ENCODE measurements around the gene ATRIP.
"Not testable (repeated sequence)": the region's sequence is repeated elsewhere in the genome, so short reads cannot be mapped to it uniquely, and the experiment has no call there.

ATRIP gene

GRCh38 chr3:48467110-48467454 is 20.5 kb downstream of the ATRIP start:
- peaks cover 32% of the 10 kb centered on the region for H3K4me1 ChIP-seq (ENCODE audit: insufficient read depth, low read length)
- H3K36me3 ChIP-seq (ENCODE audit: insufficient read depth, low read length): peaks cover 38% of the 10 kb centered on the region
- peak overlapping the region; percentile 42 for H3K4me3 ChIP-seq (ENCODE audit: low read length)
- no peaks in the 10 kb centered on the region for H3K9me3 ChIP-seq (ENCODE audit: low read length)
- H2AFZ ChIP-seq (ENCODE audit: low read depth, low read length): no peak overlapping the region
- no peaks in the 10 kb centered on the region for H3K27me3 ChIP-seq (ENCODE audit: insufficient read depth, low read length)

- Histone ChIP-seq H3K9me3 (ENCODE audit: low read length) (no peaks in the 10 kb centered on the region), H2AFZ (ENCODE audit: low read depth, low read length) (no peak overlapping the region), H3K4me1 (ENCODE audit: insufficient read depth, low read length) (peaks cover 32% of the 10 kb centered on the region), H3K36me3 (ENCODE audit: insufficient read depth, low read length) (peaks cover 38% of the 10 kb centered on the region), H3K4me3 (ENCODE audit: low read length) (no peak overlapping the region), H3K27me3 (ENCODE audit: insufficient read depth, low read length) (no peaks in the 10 kb centered on the region)
These were observed 21.1 kb downstream of the ATRIP start for GRCh38 chr3:48467473-48468267.

GRCh38 chr3:48468329-48468731 is 21.8 kb downstream of the ATRIP start:
- Histone ChIP-seq H3K9me3 (ENCODE audit: low read length) (no peaks in the 10 kb centered on the region), H2AFZ (ENCODE audit: low read depth, low read length) (no peak overlapping the region), H3K4me3 (ENCODE audit: low read length) (no peak overlapping the region), H3K36me3 (ENCODE audit: insufficient read depth, low read length) (peaks cover 38% of the 10 kb centered on the region), H3K4me1 (ENCODE audit: insufficient read depth, low read length) (peaks cover 34% of the 10 kb centered on the region), H3K27me3 (ENCODE audit: insufficient read depth, low read length) (no peaks in the 10 kb centered on the region)

- H3K4me3 ChIP-seq (ENCODE audit: low read length): no peak overlapping the region
- H3K9me3 ChIP-seq (ENCODE audit: low read length): no peaks in the 10 kb centered on the region
- peaks cover 34% of the 10 kb centered on the region for H3K36me3 ChIP-seq (ENCODE audit: insufficient read depth, low read length)
- peaks cover 39% of the 10 kb centered on the region for H3K4me1 ChIP-seq (ENCODE audit: insufficient read depth, low read length)
- no peaks in the 10 kb centered on the region for H3K27me3 ChIP-seq (ENCODE audit: insufficient read depth, low read length)
- no peak overlapping the region for H2AFZ ChIP-seq (ENCODE audit: low read depth, low read length)
These were observed 22.7 kb downstream of the ATRIP start for GRCh38 chr3:48469046-48469915.

GRCh38 chr3:48470286-48470685 is 23.7 kb downstream of the ATRIP start:
- Histone ChIP-seq H3K9me3 (ENCODE audit: low read length) (no peaks in the 10 kb centered on the region), H2AFZ (ENCODE audit: low read depth, low read length) (no peak overlapping the region), H3K27me3 (ENCODE audit: insufficient read depth, low read length) (no peaks in the 10 kb centered on the region), H3K4me1 (ENCODE audit: insufficient read depth, low read length) (peaks cover 39% of the 10 kb centered on the region), H3K4me3 (ENCODE audit: low read length) (no peak overlapping the region), H3K36me3 (ENCODE audit: insufficient read depth, low read length) (peaks cover 34% of the 10 kb centered on the region)

GRCh38 chr3:48472673-48472922 is 26.1 kb downstream of the ATRIP start:
- peaks cover 21% of the 10 kb centered on the region for H3K4me1 ChIP-seq (ENCODE audit: insufficient read depth, low read length)
- peak overlapping the region; percentile 53 for H3K4me3 ChIP-seq (ENCODE audit: low read length)
- H3K36me3 ChIP-seq (ENCODE audit: insufficient read depth, low read length): peaks cover 23% of the 10 kb centered on the region
- H3K27me3 ChIP-seq (ENCODE audit: insufficient read depth, low read length): no peaks in the 10 kb centered on the region
- H3K9me3 ChIP-seq (ENCODE audit: low read length): no peaks in the 10 kb centered on the region
- H2AFZ ChIP-seq (ENCODE audit: low read depth, low read length): no peak overlapping the region

- no peaks in the 10 kb centered on the region for H3K27me3 ChIP-seq (ENCODE audit: insufficient read depth, low read length)
- H3K36me3 ChIP-seq (ENCODE audit: insufficient read depth, low read length): peaks cover 18% of the 10 kb centered on the region
- no peaks in the 10 kb centered on the region for H3K9me3 ChIP-seq (ENCODE audit: low read length)
- peak overlapping the region; percentile 53 for H3K4me3 ChIP-seq (ENCODE audit: low read length)
- peaks cover 19% of the 10 kb centered on the region for H3K4me1 ChIP-seq (ENCODE audit: insufficient read depth, low read length)
- no peak overlapping the region for H2AFZ ChIP-seq (ENCODE audit: low read depth, low read length)
These were observed 26.5 kb downstream of the ATRIP start for GRCh38 chr3:48472923-48473616.

GRCh38 chr3:48473617-48473952 is 27.0 kb downstream of the ATRIP start:
- Histone ChIP-seq H3K27me3 (ENCODE audit: insufficient read depth, low read length) (no peaks in the 10 kb centered on the region), H3K9me3 (ENCODE audit: low read length) (no peaks in the 10 kb centered on the region), H2AFZ (ENCODE audit: low read depth, low read length) (no peak overlapping the region), H3K36me3 (ENCODE audit: insufficient read depth, low read length) (peaks cover 13% of the 10 kb centered on the region), H3K4me1 (ENCODE audit: insufficient read depth, low read length) (peaks cover 19% of the 10 kb centered on the region), H3K4me3 (ENCODE audit: low read length) (peak overlapping the region; percentile 53)

GRCh38 chr3:48474031-48474430 is 27.5 kb downstream of the ATRIP start:
- not testable (repeated sequence) for H2AFZ ChIP-seq (ENCODE audit: low read depth, low read length); H3K4me3 ChIP-seq (ENCODE audit: low read length); H3K27me3 ChIP-seq (ENCODE audit: insufficient read depth, low read length); H3K9me3 ChIP-seq (ENCODE audit: low read length)
- Histone ChIP-seq H3K36me3 (ENCODE audit: insufficient read depth, low read length) (peaks cover 10% of the 10 kb centered on the region), H3K4me1 (ENCODE audit: insufficient read depth, low read length) (peaks cover 19% of the 10 kb centered on the region)

GRCh38 chr3:48474619-48475018 is 28.1 kb downstream of the ATRIP start:
- H3K36me3 ChIP-seq (ENCODE audit: insufficient read depth, low read length): peaks cover 5% of the 10 kb centered on the region
- peaks cover 19% of the 10 kb centered on the region for H3K4me1 ChIP-seq (ENCODE audit: insufficient read depth, low read length)
- H3K27me3 ChIP-seq (ENCODE audit: insufficient read depth, low read length): no peaks in the 10 kb centered on the region
- no peaks in the 10 kb centered on the region for H3K9me3 ChIP-seq (ENCODE audit: low read length)
- H3K4me3 ChIP-seq (ENCODE audit: low read length): no peak overlapping the region
- no peak overlapping the region for H2AFZ ChIP-seq (ENCODE audit: low read depth, low read length)

- Histone ChIP-seq H3K4me1 (ENCODE audit: insufficient read depth, low read length) (peaks cover 16% of the 10 kb centered on the region), H2AFZ (ENCODE audit: low read depth, low read length) (no peak overlapping the region), H3K4me3 (ENCODE audit: low read length) (no peak overlapping the region), H3K27me3 (ENCODE audit: insufficient read depth, low read length) (no peaks in the 10 kb centered on the region), H3K36me3 (ENCODE audit: insufficient read depth, low read length) (no peaks in the 10 kb centered on the region), H3K9me3 (ENCODE audit: low read length) (no peaks in the 10 kb centered on the region)
These were observed 28.7 kb downstream of the ATRIP start for GRCh38 chr3:48475188-48475587.

GRCh38 chr3:48476426-48477053 is 30.0 kb downstream of the ATRIP start:
- H2AFZ ChIP-seq (ENCODE audit: low read depth, low read length): no peak overlapping the region
- H3K9me3 ChIP-seq (ENCODE audit: low read length): no peaks in the 10 kb centered on the region
- no peak overlapping the region for H3K4me3 ChIP-seq (ENCODE audit: low read length)
- H3K36me3 ChIP-seq (ENCODE audit: insufficient read depth, low read length): no peaks in the 10 kb centered on the region
- H3K4me1 ChIP-seq (ENCODE audit: insufficient read depth, low read length): peaks cover 16% of the 10 kb centered on the region
- H3K27me3 ChIP-seq (ENCODE audit: insufficient read depth, low read length): no peaks in the 10 kb centered on the region

- Histone ChIP-seq H3K4me1 (ENCODE audit: insufficient read depth, low read length) (peaks cover 16% of the 10 kb centered on the region), H3K9me3 (ENCODE audit: low read length) (no peaks in the 10 kb centered on the region), H2AFZ (ENCODE audit: low read depth, low read length) (no peak overlapping the region), H3K27me3 (ENCODE audit: insufficient read depth, low read length) (no peaks in the 10 kb centered on the region), H3K4me3 (ENCODE audit: low read length) (no peak overlapping the region), H3K36me3 (ENCODE audit: insufficient read depth, low read length) (no peaks in the 10 kb centered on the region)
These were observed 31.5 kb downstream of the ATRIP start for GRCh38 chr3:48477959-48478520.
